GM12891 (cell line): Measurements from ENCODE around the gene SAMD9.

Experiments used
- PAX5 ChIP-seq: IDR thresholded peaks from 2 replicates; pipeline ENCODE4 v1.6.1; 2011; ENCODE audit warnings: low read length, moderate library complexity, mild to moderate bottlenecking; ENCODE audit not compliant: insufficient read depth, severe bottlenecking
- POLR2A ChIP-seq: IDR thresholded peaks from 2 replicates; pipeline ENCODE4 v1.6.1; 2011; ENCODE audit warnings: low read depth, low read length, control low read depth
- POLR2AphosphoS5 ChIP-seq: IDR thresholded peaks from 2 replicates; pipeline ENCODE4 v1.6.1; 2011; ENCODE audit warnings: low read depth, low read length, control low read depth
- SPI1 ChIP-seq: IDR thresholded peaks from 2 replicates; pipeline ENCODE4 v1.6.1; 2011; ENCODE audit warnings: low read depth, low read length, control low read depth
- TAF1 ChIP-seq: IDR thresholded peaks from 2 replicates; pipeline ENCODE4 v1.6.1; 2011; ENCODE audit warnings: low read depth, low read length, control low read depth

DNA sequence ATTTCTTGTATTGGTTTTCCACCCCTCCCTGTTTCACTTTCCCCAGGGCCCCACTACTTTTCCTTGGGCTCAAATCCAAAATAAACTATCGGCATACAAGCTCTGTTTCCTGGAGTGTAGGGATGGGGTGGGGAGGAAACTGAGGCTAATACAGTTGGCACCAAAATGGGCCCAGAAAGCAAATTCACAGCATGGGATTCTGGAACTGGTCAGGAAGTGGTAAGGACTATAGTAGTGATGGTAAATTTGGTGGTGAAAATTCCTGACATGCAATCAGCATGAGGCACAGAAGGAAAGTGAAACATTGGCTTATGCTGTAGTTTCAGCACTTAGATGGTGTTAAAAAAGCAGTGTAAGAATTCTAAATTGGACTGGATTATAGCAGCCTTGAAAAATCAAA is 39.1 kb upstream of the SAMD9 start:
- TF ChIP-seq POLR2AphosphoS5 (no peak), POLR2A (no peak), TAF1 (no peak), SPI1 (no peak), PAX5 (no peak)
